HG02588 (cell line): ENCODE data around the gene GJA5.

Experiments used
- ATAC-seq: cut with Tn5 transposase; IDR thresholded peaks from one replicate; pipeline ENCODE4 v1.9.1; 2021; ENCODE audit warnings: mild to moderate bottlenecking, moderate library complexity; ENCODE audit not compliant: unreplicated experiment

The GJA5 gene

GRCh38 chr1:147768101-147768500, 7.7 kb upstream of the GJA5 start:
- no peak for ATAC-seq

DNA sequence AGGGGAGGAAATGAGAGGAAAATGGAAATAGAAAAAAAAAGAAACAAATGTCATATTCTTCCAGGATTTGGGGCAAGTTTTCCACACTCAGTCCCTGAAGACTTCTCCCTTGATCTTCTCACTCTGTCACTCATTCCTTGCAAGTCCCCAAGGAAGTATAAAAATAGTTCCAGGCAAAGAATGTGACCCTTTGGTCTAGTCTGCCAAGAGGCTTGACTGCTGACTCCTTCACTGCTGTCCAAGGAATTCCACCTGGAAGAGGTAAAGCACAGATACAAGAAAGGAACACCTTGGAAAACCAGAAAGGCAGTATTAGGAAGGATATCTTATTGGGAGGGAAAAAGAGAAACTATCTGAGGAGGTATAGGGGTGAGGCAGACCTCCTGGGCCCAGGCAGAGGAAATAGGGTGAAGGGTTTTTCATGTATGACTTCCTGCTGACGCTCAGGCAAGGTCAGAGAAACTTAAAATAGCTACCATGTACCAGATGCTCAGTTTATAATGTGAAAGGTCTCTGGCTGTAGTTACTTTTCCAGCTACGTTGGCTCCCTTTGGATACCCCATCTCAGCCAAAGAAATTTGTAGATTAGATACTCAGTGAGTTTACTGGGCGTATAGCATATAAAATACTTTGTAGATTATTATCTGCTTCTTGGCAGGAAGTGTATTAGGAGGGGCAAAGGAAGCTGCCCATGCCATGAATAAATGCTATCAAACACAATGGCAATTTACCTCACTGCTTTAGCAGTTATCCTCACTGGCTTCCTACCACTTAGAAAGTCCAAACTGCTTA, 2.0 kb upstream of the GJA5 start:
- ATAC-seq = no peak

- ATAC-seq = no peak
Observed at GRCh38 chr1:147758379-147759100, 1.9 kb downstream of the GJA5 start.

DNA sequence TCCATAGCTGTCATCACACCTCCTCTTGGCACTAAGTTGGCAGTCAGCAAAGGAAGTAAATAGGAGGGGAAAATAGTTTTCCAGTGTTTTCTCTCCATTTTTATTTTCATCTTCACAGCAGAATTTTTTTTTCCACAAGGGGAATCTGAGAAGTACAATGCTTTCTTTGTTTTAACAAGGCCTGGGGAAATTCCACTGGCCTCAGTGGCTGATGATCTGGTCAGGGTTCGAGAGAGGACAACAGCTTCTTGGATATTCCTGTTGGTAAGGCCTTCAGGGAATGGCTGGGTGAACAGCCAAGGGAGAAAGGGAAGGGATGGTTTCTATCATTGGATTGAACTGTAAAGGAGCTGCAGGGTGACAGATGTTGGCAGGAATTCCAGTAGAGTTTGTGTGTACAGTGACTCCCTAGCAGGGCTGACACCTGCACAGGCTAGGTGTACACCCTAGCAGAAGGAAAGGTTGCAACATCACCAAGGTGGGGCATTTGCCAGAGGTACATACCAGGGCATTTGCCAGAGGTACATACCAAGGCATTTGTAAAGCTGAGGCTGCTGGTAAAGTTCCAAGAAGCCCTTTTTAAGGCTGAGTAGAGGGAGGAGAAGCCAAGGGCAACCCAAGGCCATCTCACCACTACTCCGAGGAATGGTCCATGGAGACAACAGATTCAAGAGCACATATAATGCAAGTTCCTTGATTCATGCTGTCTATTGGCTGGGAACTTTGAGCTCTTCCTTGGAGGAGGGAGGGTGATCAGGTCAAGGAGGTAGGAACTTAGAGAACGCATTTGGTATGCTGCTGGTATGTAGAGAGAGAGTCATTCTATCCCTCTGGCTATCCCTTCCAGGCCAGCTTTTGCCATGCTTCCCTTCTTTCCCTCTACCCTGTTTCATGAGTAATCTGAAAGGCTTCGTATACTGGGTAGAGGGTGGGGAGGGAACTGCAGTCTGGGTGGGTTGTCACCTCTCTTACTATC, 3.1 kb downstream of the GJA5 start:
- no peak for ATAC-seq

GRCh38 chr1:147756341-147756740, 4.1 kb downstream of the GJA5 start:
- ATAC-seq = no peak

GRCh38 chr1:147754661-147755060, 5.7 kb downstream of the GJA5 start:
- no peak for ATAC-seq

DNA sequence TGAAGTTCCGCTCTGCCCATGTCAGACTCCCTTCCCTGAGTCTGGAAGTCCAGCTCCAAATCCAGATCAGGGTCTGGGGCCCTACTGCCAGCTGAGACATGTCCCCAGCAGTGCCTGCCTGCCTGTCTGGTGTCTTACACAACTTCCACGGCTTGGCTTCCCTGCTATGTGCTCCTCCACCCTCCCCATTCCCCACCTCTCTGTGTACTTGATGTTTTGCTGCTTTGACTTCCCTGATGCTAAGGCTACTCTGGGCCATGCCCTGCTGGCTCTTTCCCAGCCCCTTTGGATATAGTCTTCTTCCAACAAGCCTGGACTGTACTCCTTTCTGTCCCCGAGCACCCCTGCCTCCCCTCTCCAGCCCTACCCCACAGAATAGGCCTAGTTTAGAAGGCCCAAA, 7.3 kb downstream of the GJA5 start:
- no peak for ATAC-seq

GRCh38 chr1:147752511-147752910, 7.9 kb downstream of the GJA5 start:
- ATAC-seq = no peak

DNA sequence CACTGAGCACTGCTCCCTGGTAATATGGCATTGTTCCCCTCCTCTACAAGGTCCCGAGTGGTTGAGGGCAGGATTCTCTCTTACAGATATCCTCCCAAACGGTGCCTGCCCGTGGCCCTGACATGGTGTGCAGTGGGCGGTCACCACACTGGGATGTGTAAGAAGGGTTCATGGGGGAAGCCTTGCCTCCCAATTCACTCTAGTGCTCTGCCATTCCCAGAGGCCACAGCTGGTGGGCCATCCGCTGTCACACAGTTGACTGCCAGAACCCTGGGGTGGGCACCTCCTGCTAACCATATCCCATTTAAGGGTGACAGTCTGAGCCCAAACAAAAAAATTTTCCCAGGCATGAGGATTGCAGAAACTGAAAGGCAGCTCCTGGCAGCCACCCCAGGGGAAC, 9.1 kb downstream of the GJA5 start:
- ATAC-seq = no peak

DNA sequence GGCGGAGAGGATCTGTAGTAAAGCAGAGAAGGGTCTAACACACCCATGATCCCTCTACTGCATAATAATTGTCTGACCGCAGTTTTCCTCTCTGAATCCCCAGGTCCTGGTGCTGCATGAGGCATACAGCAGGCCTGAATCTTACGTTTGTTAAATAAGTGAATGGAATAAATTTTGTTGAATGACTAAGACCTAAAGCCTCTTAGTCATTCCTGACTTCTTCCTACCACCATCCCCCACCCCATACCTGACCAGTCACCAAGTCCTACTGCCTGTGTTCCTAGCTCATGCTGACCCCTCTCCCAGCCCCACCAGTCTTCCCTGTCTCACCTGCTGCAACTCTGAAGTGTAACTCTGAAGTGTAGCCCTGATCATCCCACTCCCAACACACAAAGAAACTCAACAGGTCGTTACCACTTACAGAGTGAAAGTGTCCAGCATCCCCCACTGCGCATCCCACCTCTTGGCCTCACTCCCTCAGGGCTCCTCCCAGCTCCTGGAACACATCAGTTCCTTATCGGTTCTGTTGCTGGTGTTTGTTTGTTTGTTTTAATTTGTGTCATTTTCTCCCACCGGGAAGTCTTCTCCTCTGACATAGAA, 9.7 kb downstream of the GJA5 start:
- no peak for ATAC-seq

GRCh38 chr1:147749792-147750191, 10.6 kb downstream of the GJA5 start:
- ATAC-seq = no peak

- no peak for ATAC-seq
Observed at GRCh38 chr1:147748676-147749350, 11.6 kb downstream of the GJA5 start.

DNA sequence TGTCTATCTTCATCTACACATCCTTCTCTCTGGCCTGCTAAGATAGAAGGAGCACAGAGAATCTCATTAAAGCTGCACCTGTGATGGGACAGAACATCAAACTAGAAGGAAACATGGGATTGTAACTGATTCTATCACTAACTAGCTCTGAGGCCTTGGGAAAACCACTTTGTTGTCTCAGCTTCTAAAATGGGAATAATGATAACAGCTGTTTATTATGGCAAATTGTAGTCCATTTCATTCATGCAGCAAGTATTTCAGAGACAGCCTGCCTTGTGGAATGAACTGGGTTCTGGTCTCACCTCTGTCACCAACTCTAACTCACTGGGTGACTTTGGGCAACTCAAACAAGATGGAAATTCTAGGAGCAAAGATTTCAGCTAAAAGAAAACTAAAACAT, 12.4 kb downstream of the GJA5 start:
- ATAC-seq = no peak

DNA sequence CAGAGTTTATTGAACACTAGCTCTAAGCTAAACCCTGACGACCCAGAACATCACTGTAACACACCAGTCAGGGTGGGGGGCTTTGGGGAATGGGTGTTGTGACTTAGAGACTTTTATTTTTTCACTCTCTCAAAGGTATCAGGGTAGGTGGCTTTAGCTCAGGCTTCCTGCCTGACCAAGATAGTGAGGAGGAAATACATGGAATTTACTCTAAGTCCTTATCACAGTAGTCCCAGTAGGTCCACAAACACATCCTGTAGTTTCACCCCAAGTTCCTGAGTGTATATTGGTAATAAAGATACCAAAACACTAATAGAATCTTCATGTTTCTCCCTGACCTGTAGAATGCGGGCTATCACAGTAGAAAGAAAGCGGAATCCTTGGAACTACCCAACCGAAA, 15.1 kb downstream of the GJA5 start:
- ATAC-seq = no peak

DNA sequence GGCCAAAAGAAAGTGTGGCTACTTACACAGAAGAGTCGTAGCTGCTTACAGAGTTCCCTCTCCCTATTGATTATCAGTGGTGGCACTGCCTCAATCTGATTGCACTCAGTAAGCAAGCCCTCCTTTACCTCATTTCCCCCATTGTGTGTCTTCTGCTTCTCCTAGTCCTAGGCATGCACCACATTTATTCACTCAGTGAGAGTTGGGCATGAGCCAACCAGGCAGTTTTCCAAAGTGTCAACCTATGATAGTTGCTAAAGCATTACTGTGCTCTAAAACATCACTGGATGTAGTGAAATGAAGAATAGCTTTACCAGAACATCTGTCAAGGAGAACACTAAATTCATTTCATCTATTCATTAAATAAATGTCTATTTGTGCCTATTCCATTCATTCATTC, 19.3 kb downstream of the GJA5 start:
- ATAC-seq = no peak

- ATAC-seq = no peak
Observed at GRCh38 chr1:147740391-147740790, 20.0 kb downstream of the GJA5 start.

GRCh38 chr1:147738739-147739476, 21.5 kb downstream of the GJA5 start:
- no peak for ATAC-seq

GRCh38 chr1:147738129-147738528, 22.3 kb downstream of the GJA5 start:
- no peak for ATAC-seq

DNA sequence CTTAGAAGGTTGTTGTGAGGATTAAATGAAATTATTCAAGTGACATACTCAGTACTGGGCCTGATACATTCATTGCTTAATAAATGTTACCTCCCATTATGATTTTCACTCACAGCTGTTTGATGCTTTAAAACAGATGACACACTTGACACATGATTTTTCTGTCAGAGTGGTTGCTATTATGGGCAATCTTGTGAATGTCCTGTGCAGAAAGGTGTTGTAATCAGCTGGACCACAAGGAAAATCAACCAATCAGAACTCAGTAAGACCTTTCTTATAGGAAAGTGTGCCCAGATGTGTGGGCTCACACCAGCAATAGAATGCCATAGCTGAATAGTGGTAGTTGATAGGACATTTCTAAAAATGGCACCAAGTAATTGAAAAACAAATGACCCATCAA, 23.5 kb downstream of the GJA5 start:
- no peak for ATAC-seq

DNA sequence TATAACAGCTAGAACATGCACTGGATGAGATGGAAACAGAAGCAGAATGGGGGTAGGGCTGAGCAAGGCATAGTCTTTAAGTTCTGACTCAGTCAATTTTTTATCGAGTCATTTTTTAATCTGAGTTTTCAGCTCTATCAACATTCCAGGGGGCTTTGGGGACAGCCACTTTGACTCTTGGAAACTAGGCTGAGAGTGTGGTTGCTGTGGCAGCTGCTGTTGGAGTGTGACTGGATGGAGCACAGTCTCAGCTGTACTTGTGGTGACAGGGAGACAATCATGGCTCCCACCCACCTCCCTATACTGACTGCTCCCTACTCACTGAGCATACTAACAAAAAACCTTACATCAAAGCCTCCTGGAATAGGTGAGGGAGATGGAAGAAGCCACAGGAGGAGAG, 25.0 kb downstream of the GJA5 start:
- ATAC-seq = no peak
